ENCODE data around the gene TBCEL. TPM values are rescaled to one million over a fixed set of nuclear protein-coding genes. Genes with fewer than 3 reads are reported as not detected.

Gene TBCEL
- total RNA-seq, 1 experiment from 2014 or later, result 17.7 TPM

- DNase-seq (ENCODE audit: low read depth, low spot score) (no peak), ATAC-seq (no peak)
- H3K9ac ChIP-seq (ENCODE audit: low read length), result no peak overlapping the region
- no peak overlapping the region for H3K27ac ChIP-seq (ENCODE audit: low read depth, low read length)
- no peaks in the 10 kb centered on the region for H3K36me3 ChIP-seq (ENCODE audit: control insufficient read depth in 1 of 2, insufficient read depth in 2 of 2, low read length in 2 of 2)
- no peaks in the 10 kb centered on the region for H3K79me2 ChIP-seq (ENCODE audit: insufficient read depth, low read length)
- no TSS peak for BruUV-seq (replicated peaks)
- no peak overlapping the region for H3K4me2 ChIP-seq (ENCODE audit: low read length)
- no peaks in the 10 kb centered on the region for H3K9me3 ChIP-seq (ENCODE audit: control insufficient read depth in 1 of 2, insufficient read depth in 1 of 2, low read depth in 1 of 2, low read length in 2 of 2)
- no peak overlapping the region for H3K4me3 ChIP-seq (replicated peaks in 1 of 2; ENCODE audit: low read depth in 1 of 2, low read length in 2 of 2)
- no peaks in the 10 kb centered on the region for H3K9me2 ChIP-seq (ENCODE audit: insufficient read depth)
- no peaks in the 10 kb centered on the region for H4K20me1 ChIP-seq (ENCODE audit: insufficient read depth)
- RAD21 ChIA-PET (ENCODE audit: low non-redundant PET in 1 of 2, low total read pairs in 2 of 2, uncharacterized antibody in 2 of 2, unreplicated experiment in 2 of 2), result no interaction called here
- H3K27me3 ChIP-seq (ENCODE audit: insufficient read depth, low read length), result no peaks in the 10 kb centered on the region
- TF ChIP-seq ZFX (IDR thresholded peaks at IDR 0.05) (no peak), ZNF274 (IDR thresholded peaks at IDR 0.05; ENCODE audit: low read depth, low read length) (no peak), SRF (IDR thresholded peaks at IDR 0.05; ENCODE audit: low read depth) (no peak), EZH2 (IDR thresholded peaks at IDR 0.05) (no peak), JUND (IDR thresholded peaks at IDR 0.05) (no peak), SIN3A (IDR thresholded peaks at IDR 0.05; ENCODE audit: low read depth) (no peak), EGR1 (IDR thresholded peaks at IDR 0.05; ENCODE audit: low read depth) (no peak), CTCF (IDR thresholded peaks at IDR 0.05 in 2 of 3, conservative IDR thresholded peaks at IDR 0.05 in 1 of 3; ENCODE audit: borderline replicate concordance in 1 of 3, insufficient read depth in 1 of 3, low read depth in 2 of 3, low read length in 2 of 3) (no peak), ELF1 (IDR thresholded peaks at IDR 0.05; ENCODE audit: borderline replicate concordance, low read depth) (no peak), ATF3 (IDR thresholded peaks at IDR 0.05) (no peak), POLR2AphosphoS5 (IDR thresholded peaks at IDR 0.05; ENCODE audit: low read depth, low read length) (no peak)
- TF ChIP-seq, protein P1, sequence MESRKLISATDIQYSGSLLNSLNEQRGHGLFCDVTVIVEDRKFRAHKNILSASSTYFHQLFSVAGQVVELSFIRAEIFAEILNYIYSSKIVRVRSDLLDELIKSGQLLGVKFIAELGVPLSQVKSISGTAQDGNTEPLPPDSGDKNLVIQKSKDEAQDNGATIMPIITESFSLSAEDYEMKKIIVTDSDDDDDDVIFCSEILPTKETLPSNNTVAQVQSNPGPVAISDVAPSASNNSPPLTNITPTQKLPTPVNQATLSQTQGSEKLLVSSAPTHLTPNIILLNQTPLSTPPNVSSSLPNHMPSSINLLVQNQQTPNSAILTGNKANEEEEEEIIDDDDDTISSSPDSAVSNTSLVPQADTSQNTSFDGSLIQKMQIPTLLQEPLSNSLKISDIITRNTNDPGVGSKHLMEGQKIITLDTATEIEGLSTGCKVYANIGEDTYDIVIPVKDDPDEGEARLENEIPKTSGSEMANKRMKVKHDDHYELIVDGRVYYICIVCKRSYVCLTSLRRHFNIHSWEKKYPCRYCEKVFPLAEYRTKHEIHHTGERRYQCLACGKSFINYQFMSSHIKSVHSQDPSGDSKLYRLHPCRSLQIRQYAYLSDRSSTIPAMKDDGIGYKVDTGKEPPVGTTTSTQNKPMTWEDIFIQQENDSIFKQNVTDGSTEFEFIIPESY (IDR thresholded peaks at IDR 0.05; ENCODE audit: extremely low read depth, insufficient replicate concordance, low read length), result no peak
- intact Hi-C loops (cut with micrococcal nuclease), result no loop called here
- peaks cover 5 to 9% of the 10 kb centered on the region in 2 experiments for H3K4me1 ChIP-seq (ENCODE audit: control insufficient read depth in 1 of 2, insufficient read depth in 2 of 2, low read length in 2 of 2)
- no peak overlapping the region for H2AFZ ChIP-seq (ENCODE audit: low read depth, low read length, poor library complexity, severe bottlenecking)
- POLR2A ChIA-PET, result no interaction called here
- CTCF ChIA-PET, result no interaction called here
These were observed 113.1 kb downstream of the TBCEL start for GRCh38 chr11:121137005-121137404.
